ENCODE results near the gene CNTNAP2.

GRCh38 chr7:146764458-146764857 is 647.9 kb downstream of the CNTNAP2 start:
- TF ChIP-seq GATA2 (IDR thresholded peaks at IDR 0.05; ENCODE audit: low read depth, low read length), result no peak
- TF ChIP-seq GATA3 (IDR thresholded peaks at IDR 0.05; ENCODE audit: low read depth, low read length), result no peak
